GM21515 (cell line): ENCODE results near the gene FHIT.

ENCODE experiments used
- ATAC-seq: cut with Tn5 transposase; IDR thresholded peaks from one replicate; pipeline ENCODE4 v1.9.1; 2021; ENCODE audit not compliant: unreplicated experiment

FHIT gene

GRCh38 chr3:60384341-60384740, 866.9 kb downstream of the FHIT start:
- no peak for ATAC-seq

DNA sequence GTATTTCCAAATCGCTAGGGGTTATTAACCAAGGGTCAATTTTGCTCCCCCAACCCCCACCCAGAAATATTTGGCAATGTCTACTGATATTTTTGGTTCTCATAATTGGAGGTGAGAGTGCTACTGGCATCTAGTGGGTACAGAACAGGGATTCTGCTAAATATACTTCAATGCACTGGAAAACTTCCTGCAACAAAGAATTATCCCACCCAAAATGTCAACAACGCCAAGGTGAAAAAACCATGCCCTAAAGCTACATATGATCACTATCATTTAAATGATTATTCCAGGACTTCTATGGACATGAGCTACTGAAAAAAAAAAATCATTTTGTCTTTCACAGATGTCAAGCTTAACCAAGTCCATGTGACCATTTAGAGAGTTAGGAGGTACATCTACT, 867.9 kb downstream of the FHIT start:
- no peak for ATAC-seq

GRCh38 chr3:60366486-60366885, 884.8 kb downstream of the FHIT start:
- no peak for ATAC-seq

DNA sequence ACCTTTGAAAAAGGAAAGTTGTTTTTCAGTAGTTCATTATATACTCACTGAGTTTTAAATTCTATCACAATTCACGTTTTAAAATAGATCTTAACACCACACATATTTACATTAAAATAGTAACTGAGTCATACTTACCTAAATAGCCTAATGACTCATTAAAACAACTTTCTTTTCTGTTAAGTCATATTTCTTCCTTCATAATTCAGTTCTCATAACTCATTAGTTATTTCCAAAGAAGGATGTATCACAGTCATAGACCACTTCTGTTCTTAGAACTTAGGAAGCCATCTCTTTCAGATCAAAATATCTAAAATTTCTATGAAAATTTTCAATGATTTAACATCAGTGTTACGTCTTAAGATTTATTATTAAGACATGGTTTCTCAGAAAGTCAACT, 885.9 kb downstream of the FHIT start:
- no peak for ATAC-seq

DNA sequence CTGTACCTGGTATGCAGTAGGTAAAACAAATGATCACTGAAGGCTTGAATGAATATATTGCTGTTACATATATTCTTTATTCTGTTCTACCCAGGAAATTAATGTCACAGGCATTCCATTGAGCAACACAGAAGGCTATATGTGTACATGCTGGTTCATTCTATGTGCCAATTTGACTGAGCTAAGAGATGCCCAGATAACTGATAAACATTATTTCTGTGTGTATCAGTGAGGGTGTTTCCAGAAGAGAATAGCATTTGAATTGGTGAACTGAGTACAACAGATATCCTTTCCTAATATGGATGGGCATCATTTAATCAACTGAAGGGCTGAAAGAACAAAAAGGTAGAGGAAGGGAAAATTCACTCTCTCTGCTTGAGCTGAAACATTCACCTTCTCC, 886.8 kb downstream of the FHIT start:
- ATAC-seq: no peak

DNA sequence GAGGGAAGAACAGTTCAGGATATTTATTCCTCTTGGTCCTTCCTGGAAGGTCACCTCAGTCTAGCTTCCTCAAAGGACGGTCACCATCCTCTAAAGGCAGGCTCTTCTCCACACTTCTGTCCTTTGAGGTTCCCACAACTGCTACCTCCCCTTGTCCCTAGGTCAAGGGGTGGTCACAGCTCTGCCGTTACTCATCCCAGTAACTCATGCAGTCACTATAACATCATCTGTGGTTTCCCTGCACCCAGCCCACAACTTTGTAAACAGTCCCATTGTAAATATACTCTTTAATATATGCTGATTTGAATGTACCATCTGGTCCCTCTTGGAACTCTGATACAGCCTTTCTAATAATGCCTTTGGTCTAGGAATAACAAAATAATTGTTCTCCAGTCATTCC, 887.4 kb downstream of the FHIT start:
- no peak for ATAC-seq

DNA sequence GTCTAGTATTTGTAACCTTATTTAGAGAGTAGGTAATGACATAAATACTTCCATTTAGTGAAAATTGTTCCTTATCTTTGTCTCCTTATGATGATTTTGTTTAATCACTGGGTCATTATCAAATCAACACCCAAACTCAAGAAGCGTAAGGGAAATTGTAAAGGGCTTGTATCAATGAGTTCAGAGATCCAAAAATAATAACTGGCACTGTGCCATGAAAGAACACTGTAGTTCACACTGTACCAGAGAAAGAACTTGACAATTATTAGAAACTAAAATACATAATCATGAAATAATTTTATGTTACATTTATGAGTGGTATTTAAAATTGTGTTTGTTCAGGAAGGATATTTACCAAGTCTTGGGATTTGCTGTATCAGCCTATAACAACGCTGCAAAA, 895.4 kb downstream of the FHIT start:
- ATAC-seq: no peak

DNA sequence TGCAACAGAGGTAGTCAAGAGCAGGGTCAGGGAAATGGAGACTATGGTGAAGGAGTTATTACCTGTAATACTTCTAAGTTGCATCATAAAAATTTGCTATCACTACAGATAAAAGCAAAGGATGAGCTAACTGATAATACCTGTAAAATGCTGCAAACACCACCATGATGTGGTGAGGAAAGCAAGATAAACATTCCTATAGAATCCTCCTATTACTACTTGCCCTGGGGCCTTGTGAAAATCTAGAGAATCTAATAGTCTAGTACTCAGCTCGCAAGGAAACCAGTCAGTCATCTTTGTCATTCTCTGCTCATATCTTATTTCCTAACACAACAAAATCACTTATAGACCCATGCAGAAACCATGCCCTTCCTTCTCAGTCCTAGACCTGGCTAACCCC, 899.8 kb downstream of the FHIT start:
- ATAC-seq: no peak

- no peak for ATAC-seq
Measured at GRCh38 chr3:60344340-60344739, 906.9 kb downstream of the FHIT start.

DNA sequence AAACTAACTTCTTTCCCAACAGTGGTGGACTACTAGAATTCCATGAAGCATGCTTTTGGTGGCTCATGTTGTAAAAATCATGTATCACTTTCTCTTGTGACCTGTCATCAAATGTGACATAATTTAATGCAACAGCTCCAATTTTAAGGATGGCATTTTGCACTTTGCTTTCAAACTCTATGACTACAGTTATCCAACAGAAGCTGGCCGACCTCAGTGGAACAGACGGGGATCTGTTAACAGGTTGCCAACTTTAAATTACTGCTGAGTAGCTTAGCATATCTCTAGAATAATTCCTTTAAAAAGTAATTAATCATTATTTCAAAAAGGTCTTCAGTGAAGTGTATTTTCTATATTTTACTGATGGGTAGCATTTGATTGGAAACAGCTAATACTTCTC, 907.4 kb downstream of the FHIT start:
- ATAC-seq: no peak

DNA sequence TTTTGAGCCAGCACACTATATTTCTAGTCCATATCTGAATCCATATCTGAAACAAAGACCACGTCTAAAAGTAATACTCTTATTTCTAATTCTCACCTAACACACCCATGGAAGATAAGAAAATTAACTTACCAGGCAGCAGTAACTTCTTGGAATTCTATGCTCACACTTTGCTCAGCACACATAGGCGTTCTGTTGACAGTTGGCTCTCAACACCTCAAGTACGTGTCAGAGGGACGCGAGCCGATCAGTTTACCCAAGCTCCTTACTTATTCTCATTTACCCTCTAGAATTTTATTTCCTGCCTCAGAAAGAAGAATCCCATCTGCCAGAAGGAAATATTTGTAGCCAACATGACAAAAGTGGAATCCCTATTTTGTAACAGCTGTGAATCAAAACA, 911.9 kb downstream of the FHIT start:
- ATAC-seq: no peak

DNA sequence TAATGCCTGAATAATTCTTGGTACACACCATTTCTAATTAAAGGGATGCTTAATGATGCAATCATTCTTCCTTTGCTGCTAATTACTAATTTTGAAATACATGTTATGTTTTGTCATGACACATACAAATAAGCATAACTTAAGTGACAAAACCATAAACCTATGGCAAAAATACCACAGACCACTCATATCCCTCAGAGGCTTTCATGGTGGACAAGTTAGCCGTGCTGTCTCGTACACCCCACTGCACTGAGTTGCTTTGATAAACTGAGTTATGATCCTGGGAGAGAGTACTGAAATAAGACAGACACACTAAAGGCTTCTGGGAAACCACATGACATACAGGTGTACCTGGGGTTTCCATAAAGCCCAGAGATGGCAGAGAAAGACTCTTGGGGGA, 913.8 kb downstream of the FHIT start:
- ATAC-seq: no peak

DNA sequence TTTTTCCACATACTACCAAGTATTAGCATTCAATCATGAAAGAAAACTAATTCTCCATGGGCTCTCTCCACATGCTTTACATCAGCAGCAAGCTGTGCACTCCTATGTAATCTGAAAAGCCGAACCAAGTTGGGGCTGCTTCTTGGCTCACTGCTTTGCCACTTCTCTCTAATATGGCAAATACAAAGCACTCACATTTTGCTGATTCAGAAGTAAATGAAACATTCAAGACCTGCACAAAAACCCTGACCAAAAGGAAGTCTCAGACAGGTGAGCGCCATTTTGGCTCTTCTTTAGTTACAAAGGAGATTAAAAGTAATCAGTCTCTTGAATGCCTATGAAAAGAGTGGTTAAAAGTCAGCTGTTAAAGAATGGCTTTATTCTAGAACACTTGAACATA, 915.2 kb downstream of the FHIT start:
- no peak for ATAC-seq

GRCh38 chr3:60333710-60334109, 917.5 kb downstream of the FHIT start:
- ATAC-seq: no peak

DNA sequence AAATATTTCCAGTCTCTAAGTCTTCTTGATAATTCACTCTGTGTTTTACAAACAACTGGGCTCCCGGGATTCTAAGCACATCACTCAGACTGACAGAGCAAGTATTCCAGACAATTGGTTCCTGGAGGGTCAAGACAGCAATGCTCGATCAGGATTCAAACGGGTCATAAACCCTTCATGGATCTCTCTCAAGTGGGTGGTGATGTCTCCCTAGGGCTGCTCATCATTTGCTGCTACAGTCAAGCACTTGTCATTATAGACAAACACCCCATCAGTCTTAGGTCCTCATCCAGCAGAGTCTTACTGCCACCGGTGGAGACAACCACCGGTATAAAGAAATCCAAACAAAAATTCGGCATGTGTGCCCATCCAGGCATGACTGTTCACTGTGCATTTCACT, 921.1 kb downstream of the FHIT start:
- no peak for ATAC-seq

DNA sequence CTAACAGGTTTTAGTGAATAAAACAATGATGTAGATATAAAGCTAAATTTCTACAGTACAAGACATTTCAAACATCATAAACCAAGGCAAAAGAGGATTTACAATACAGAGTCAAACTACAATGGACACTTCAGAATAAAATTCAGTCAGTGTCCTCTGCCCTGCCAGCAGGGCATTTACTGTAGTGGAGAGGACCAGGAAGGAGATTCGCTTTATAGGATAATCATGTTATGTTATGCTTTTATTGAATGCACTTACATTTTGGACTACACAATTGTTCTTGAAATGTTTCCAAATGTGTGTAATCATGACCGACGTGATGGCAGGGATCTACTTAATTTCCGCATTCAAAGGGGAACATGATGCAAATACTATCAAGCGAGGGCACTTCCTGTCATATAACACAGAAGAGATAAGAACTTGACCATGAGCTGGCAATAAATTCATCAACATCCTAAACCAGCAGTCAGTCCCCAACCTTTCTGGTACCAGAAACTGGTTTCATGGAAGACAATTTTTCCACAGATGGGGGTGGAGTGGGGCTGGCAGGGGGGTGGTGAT, 925.6 kb downstream of the FHIT start:
- no peak for ATAC-seq

GRCh38 chr3:60323651-60324050, 927.6 kb downstream of the FHIT start:
- no peak for ATAC-seq

DNA sequence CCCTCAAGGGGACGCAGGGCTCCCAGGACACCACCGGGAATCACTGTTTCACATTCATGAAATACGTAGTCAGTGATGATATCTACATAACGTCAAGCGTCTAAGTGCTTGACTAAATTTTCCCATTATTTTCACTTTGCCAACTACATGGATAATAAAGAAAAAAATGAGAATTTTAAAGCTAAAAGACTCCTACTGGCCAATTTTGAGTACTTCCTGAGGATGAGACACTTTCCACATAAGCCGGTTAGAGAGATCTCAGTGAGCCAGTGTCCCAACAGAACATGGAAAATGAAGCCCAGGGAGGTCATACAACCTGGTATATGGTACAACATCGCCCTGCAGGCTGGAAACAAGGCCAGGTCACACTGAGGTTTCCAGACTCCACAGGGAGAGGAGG, 928.1 kb downstream of the FHIT start:
- ATAC-seq: no peak

DNA sequence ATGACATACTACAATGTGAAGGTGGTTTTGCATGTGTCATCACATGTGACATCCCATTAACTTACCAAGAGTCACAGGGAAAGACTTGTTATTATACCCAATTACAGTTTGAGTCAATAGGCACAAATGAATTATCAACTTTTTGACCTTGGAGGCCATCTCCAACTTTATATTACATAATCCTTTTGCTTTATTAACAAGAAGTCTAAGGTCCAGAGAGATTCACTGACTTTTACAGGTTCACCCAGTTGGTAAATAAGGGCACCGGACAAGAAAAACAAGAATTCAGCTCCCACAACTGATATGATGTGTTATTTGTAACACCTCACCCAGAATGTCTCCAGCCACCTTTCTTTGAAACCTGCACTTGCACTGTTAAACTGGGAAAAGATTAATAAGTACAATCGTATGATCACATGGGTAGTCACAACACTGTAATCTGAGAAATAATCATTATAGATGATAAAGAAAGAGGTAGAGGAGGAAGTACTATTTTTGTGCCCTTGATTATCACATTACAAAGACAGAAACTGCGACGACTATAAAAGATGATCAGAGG, 928.9 kb downstream of the FHIT start:
- no peak for ATAC-seq

DNA sequence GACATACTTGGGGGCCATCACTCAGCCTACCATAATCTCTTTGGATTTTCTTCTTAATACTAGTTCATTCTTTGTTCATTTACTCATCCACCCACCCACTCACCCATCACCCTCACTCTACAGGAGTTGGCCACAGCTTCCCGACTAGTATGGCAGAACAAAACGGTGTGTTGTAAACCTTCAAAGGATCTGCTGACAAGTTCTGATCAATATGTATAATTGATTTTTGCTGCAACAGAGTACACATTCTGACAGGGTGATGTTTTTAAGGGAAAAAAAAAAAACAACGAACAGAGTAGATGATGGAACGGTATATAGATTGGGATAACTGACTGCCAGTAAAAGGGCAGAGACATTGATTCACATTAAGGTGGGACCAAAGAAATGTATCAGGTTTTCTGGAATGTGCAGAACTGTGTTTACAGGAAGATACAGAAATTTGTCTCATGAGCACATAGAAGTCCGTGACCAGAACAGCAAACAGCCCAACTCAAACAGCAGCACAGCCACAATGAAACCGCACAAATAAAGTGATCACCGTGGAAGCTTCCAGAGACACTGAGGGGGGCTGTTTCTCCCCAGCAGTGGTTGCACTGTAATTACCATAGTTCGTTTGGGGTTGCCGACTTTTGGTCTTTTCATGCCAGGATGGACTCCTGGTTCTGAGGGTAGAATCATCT, 931.9 kb downstream of the FHIT start:
- no peak for ATAC-seq

GRCh38 chr3:60316121-60316797, 935.0 kb downstream of the FHIT start:
- ATAC-seq: no peak

GRCh38 chr3:60313951-60314461, 937.2 kb downstream of the FHIT start:
- ATAC-seq: no peak
